Measurements from ENCODE around the gene OBSCN.
A peak's percentile ranks its signal among the peaks of the same experiment; 100 is the strongest.
"Not testable (repeated sequence)": the region's sequence is repeated elsewhere in the genome, so short reads cannot be mapped to it uniquely, and the experiment has no call there.

OBSCN gene

DNA sequence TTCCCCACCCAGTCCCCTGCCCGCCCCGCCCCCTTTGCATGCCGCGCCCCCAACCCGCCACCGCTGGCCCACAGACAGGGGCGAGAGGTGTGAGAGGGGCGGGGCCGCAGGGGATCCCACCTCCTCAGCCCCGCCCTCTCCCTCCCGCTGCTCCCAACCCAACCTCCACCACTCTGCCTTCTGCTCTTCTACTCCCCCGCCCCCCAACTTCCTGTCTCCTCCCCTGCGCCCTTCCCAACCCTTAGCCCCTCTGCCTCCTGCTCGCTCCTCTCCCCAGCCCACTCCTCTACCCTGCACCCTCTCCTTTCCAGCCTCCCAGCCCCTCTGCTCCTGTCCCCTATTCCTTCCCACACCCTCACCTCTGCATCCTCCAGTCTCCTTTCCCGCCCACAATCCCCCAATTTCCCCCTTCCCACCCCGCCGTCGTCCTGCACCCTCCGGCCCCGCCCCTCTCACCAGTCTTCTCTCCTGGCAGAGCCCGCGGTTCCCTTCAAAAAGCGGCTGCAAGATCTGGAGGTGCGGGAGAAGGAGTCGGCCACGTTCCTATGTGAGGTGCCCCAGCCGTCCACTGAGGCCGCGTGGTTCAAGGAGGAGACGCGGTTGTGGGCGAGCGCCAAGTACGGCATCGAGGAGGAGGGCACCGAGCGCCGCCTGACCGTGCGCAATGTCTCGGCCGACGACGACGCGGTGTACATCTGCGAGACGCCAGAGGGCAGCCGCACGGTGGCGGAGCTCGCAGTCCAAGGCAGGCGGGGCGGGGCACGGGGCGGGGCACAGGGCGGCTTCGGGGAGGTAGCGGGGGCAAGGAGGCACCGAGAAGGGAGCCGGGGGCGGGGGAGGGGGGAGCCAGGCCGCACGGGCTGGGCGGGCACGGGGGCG, 5.4 kb downstream of the OBSCN start:
- peak; percentile 93 for DNase-seq (ENCODE audit: low read depth)

DNA sequence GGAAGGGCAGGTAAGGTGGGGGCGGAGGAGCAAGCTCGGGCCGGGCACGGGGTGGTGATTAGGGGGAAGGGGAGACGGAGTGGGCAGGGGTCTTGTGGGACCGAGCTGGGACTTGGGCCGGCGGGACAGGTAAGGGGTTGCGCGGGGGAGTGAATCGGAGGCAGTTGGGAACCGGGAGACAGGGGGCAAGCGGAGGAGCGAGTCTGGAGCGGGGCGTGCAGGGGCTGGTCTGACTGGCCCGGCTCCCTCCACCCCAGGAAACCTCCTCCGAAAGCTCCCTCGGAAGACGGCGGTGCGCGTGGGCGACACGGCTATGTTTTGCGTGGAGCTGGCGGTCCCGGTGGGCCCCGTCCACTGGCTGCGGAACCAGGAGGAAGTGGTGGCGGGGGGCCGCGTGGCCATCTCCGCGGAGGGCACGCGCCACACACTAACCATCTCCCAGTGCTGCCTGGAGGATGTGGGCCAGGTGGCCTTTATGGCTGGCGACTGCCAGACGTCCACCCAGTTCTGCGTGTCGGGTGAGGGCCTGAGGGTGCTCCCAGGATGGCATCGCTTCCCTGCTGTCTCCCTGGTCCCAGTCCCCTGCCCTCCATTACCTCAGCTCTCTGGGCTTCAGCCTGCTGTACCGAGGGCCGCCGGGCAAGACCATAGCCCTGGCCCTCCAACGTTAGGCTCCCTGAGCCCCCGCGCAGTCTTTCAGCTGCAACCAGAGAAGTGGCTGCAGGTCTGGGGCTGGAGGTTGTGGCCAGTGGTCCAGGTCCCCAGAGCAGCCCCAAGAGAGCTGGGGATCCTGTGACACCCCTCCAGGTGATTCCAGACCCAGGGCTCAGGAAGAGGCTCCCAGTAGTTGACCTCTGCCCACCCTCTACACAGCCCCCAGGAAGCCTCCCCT, 6.3 kb downstream of the OBSCN start:
- DNase-seq (ENCODE audit: low read depth) = no peak

DNA sequence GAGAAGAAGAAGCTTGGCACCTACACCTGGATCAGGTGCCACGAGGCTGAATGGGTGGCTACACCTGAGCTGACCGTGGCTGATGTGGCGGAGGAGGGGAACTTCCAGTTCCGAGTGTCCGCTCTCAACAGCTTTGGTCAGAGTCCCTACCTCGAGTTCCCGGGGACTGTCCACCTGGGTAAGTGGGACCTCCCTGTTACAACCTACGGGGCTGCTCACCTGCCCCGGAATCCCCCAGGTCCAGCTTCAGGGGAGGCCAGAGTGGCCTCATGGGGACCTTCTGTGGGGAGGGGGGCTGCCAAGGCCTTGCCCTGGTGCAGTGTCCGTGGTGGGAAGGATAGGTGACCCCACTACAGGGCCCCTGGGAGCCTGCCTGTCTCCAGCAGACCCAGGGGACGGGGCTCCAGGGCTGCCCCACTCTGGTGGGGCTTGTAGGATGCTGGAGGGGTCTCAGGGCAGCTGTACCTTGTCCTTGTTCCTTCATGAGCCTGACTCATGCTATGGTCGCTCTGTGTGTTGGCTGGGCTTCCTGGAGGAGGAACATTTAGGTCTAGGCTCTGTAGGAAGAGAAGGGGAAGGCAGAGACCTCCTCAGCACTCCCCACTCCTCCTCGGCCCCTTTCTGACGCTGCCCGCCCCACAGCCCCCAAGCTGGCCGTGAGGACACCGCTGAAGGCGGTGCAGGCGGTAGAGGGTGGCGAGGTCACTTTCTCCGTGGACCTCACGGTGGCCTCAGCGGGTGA, 7.2 kb downstream of the OBSCN start:
- no peak for DNase-seq (ENCODE audit: low read depth)

DNA sequence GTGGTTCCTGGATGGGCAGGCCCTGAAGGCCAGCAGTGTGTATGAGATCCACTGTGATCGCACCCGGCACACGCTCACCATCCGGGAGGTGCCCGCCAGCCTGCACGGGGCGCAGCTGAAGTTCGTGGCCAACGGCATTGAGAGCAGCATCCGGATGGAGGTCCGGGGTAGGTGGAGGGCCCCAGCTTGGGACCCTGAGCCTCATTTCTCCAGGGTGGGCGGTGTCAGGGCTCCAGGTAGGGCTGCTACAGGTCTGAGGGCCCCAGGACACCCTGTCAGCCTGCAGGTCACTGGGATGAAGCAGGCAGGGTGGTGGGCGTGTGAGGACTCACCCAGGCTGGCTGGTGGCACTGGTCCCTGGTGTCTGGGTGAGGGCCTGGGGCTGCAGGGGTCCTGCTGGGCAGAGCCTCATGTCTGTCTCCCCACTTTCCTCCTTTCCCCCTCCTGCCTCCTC, 7.8 kb downstream of the OBSCN start:
- DNase-seq (ENCODE audit: low read depth) = no peak

DNA sequence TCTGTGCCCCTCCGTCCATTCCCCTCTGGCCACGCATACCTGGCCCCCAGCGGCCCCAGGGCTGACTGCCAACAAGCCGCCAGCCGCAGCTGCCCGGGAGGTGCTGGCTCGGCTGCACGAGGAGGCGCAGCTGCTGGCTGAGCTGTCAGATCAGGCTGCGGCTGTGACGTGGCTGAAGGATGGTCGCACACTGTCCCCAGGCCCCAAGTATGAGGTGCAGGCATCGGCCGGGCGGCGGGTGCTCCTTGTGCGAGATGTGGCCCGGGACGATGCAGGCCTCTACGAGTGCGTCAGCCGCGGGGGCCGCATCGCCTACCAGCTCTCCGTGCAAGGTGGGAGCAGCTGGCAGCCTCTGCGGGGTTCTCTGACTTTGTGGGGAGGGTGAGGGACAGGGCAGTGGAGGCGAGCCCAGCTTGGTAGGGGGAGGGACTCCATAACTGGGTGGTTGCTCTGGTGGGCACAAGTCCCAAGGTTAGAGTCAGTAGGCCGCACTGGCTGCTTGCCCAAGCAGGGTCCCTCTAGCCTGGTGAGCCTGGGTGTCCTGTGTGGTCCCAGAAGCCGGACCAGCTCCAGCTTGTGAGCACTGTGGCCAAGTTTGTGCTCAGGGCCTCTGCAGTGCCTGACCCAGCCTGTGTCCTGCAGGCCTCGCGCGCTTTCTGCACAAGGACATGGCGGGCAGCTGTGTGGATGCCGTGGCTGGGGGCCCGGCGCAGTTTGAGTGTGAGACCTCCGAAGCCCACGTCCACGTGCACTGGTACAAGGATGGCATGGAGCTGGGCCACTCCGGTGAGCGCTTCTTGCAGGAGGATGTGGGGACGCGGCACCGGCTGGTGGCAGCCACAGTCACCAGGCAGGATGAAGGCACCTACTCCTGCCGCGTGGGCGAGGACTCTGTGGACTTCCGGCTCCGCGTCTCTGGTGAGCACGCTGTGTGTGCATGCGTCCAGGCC, 8.8 kb downstream of the OBSCN start:
- DNase-seq (ENCODE audit: low read depth) = no peak

DNA sequence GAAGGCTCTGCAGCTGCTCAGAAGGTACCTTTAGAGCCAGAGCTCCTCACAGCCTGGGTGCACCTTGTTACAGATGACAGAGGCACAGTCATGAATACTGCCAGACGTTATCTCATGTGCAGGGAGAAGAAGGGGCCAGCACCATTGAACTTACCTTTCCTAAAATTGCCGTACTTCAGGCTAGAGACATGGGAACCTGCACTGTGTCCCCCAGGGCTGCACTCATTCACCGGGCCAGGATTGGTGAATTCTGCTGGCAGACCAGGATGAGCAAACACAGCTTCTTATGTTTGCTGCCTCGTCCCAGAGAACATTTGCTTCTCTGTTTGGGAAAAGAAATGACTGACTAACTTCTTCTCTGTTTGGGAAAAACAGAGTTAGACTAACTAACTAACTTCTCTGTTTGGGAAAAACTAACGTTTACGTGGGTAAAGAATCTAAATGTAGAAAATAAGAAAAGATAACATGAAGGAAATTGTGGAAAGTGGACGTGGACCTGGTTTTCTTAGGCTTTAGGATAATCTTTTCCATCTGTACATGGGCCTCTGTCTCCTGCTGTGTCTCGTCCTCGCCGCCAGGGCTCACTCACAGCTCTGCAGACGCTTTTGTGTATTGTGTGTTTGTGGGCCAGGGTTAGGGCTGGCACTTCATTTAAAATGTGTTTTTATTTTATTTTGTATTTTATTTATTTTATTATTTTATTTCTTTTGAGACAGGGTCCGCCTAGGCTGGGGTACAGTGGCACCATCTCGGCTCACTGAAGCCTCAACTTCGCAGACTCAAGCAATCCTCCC, 9.9 kb downstream of the OBSCN start:
- no peak for DNase-seq (ENCODE audit: low read depth)

DNA sequence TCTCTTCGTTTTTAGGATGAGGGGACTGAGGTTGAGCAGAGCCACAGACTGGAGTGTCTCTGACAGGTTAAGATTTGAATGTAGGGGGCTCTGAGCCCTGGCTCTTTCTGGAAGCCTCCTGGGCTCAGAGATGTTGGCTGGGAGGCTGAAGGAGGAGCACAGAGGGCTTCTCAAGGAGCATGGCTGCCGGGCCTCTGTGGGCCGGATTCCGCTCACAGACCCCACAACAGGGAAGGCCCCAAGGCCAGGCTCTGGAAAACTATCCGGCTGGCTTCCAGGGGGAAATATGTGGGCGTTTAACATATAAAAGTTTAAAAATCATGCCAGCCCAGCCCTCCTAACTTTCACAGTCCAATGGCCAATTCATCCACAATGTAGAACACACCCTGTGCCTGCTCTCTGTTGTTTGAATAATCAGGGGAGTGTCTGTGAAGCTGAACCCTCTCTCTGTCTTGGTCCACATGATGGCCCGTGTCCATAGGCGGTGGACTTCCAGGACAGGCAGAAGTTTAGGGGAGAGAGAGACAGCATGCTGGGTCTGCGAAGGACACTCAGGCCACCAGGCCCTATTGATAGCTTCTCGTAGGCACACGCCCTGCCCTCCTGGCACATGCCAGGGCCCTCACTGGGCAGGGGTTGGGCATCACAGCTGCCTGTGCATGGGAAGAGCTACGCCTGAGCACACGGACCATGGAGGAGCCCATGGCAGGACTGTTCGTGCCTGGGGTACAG, 10.8 kb downstream of the OBSCN start:
- no peak for DNase-seq (ENCODE audit: low read depth)

DNA sequence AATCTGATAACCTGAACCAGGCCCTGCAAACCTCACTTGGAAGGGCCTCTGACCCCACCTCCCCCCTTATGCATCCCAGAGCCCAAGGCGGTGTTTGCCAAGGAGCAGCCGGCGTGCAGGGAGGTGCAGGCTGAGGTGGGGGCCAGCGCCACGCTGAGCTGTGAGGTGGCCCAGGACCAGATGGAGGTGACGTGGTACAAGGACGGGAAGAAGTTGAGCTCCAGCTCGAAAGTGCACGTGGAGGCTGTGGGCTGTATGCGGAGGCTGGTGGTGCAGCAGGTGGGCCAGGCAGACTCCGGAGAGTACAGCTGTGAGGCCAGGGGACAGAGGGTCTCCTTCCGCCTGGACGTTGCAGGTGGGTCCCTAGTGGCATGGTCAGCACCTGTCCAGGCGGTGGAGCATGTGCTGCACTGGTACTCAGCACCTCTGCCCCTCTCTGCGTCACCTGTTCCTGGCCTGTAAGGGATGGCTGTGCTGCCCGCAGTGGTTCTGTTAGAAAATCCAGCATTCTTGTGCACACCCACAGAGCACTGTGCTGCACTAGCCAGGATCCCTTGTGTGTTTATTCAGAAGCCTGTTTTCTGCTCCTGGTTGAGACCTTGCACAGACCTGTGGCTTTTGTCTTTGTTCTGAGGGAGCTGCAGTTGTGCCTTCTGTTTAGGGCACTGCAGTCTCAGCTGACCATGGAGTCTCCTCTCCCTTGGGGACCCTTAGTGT, 11.6 kb downstream of the OBSCN start:
- DNase-seq (ENCODE audit: low read depth) = no peak

DNA sequence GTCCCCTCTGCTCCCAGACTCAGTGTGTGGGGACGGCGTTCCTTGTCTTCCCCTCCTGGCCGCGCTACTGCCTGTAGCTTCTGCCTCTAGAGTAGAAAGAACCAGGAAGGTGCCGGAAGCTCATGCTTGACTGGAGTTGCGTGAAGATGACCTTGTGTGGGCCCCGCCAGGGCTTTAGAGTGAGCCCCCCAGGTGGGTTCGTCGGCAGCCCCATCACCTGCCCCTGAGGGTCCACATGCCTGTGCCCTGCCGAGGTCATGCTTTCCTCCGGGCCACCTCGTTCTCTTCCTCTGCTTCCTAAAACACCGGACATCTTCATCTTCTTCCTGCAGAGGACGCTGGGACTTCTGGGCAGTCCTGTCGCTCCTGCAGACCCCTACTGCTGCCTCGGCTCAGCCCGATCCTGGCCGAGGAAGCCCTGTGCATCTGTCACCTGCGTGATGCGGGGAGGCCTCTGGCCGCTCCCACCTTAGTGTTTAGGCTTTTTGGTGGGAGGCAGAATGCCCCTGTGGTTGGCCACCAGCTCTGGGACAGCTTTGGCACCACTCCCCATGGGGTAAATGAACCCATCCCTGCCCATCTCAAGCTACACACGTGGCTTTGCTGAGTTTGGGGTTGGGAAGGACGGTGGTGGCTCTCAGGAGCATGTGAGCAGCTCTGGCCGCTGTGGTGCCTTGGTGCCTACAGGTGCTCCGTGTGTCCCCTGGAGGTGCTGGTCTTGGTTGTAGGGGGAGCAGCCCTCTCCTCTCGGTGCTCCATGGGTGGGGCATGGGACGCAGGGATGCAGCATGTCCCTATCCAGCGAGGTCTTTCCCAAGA, 12.3 kb downstream of the OBSCN start:
- DNase-seq (ENCODE audit: low read depth) = no peak

DNA sequence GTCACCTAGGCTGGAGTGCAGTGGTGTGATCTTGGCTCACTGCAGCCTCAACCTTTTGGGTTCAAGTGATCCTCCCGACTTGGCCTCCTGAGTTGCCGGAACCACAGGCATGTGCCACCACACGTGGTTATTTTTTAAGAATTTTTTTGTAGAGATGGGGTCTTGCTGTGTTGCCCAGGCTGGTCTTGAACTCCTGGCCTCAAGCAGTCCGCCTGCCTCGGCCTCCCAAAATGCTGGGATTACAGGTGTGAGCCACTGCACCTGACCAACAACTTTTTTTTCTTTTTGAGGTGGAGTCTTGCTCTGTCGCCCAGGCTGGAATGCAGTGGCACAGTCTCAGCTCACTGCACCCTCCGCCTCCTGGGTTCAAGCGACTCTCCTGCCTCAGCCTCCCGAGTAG, 13.3 kb downstream of the OBSCN start:
- not testable (repeated sequence) for DNase-seq (ENCODE audit: low read depth)

DNA sequence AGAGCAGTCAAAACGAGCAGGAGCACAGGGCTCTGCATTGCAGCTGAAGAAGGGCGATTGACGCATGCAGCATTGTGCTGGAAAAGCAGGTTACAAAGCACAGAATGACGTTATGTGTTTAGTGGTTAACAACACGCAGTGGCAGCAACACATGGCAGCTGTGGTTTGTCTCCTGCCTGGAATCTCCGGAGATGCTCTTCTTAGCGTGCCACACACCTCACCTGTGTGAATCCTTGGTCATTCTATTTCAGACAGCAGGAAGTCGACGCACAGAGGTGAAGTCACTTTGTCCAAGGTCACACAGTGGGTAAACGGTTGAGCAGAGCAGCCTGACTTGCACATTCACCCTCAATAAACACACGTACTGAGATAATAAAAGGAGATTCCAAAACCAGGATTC, 14.7 kb downstream of the OBSCN start:
- DNase-seq (ENCODE audit: low read depth) = no peak

DNA sequence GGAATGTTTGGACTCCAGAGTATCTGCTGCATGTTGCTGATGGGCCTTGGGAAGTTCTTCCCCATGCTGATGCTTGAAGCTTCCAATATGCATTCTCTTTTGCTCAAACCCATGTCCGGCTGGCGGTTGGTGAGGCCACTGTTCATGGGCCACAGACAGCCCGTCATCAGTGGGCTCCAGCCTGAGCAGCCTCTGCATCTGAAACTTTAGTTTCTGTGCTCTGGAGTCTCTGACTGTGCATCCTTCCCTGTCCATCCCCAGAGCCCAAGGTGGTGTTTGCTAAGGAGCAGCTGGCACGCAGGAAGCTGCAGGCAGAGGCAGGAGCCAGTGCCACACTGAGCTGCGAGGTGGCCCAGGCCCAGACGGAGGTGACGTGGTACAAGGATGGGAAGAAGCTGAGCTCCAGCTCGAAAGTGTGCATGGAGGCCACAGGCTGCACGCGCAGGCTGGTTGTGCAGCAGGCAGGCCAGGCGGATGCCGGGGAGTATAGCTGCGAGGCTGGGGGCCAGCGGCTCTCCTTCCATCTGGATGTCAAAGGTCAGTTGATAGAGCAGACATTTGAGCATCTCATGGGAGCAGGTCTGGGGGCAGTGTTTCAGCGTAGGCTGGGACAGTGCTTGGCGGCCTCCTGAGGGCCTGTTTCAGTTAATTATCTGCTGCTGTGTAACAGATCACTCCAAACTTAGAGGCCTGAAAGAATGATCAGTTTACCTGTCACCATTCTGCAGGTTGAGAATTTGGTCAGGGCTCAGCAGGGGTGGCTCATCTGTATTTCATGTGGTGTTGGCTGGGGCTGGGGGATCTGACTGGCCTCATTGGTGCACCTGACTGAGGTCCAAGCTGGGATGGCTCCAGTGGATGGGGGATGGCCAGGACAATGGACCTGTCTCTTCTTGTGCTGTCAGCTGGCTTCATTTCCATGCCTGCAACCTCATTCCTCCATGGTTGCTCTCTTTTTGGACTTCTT, 16.6 kb downstream of the OBSCN start:
- no peak for DNase-seq (ENCODE audit: low read depth)

DNA sequence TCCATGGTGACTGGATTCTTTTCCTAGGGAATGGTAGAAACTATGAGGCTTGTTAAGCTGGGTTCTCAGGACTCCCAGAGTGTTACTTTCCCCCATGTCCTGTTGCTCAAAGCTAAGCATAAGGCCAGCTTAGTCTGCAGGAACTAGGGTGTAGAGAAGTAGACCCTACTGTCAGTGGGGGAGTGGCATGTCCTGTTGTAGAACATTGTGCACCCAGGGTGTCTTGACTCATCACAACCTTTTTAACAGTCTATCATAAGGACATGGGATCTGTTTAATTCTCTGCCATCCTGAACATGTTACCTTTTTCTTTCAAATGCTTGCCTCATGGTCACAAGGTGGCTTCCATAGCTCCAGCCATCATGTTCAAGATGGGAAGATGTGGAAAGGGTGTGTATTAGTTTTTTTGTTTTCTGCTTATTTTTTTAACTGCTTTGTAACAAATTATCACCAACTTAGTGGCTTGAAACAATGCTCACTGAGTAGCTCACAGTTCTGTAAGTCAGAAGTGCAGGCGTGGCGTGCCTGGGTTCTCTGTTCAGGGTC, 17.4 kb downstream of the OBSCN start:
- DNase-seq (ENCODE audit: low read depth) = no peak

DNA sequence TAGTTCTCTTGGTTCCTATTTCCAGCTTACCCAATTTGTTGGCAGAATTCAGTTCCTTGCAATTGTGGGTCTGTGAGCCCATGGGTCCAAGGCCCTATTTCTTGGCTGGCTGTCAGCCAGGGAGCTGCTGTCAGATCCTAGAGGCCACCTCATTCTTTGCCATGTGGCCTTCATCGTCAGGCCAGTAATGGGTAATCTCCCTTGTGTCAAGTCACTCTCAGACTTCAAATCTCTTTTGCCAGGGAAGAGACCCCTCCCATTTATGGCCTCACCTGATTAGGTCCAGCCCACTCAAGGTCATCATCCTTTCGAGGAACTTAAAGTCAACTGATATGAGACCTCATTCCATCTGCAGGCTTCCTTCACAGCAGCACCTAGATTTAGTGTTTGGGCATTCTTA, 17.9 kb downstream of the OBSCN start:
- no peak for DNase-seq (ENCODE audit: low read depth)

DNA sequence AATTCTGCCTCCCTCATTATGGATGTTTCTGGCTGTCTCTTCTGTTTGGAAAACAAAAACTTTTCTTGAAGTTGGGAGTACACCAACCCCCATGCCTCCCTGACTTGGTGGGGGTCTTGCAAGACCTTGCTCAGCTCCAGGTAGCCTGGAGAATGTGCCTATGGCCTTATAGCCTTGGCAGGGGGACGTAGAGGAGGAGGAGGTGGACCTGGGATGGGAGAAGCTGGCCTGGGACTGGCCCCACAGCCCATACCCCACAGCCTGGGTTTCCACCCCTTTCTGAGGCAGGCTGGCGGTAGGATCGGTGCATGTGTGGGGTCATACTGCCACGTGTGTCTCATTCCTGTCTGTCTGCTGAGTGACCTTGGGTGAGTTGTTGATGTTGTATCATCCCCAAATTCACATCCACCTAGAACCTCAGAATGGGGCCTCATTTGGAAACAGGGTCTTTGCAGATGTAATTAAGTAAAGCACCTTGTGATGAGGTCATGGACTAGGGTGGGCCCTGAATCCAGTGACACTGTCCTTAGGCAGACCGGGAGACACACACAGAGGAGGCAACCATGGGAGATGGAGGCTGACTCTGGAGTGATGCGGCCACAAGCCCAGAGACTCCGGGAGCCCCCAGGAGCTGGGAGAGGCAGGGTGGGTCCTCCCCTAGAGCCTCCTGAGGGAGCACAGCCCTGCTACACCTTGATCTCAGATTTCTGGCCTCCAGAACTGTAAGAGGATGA, 18.5 kb downstream of the OBSCN start:
- DNase-seq (ENCODE audit: low read depth) = no peak
